ENCODE data around the gene PRMT3. TPM values are rescaled to one million over a fixed set of nuclear protein-coding genes. Genes with fewer than 3 reads are reported as not detected.

The PRMT3 gene
- polyA plus RNA-seq, 3 donors = 4.5 to 8.4 (median 6.1) TPM

- Histone ChIP-seq H3K27ac (ENCODE audit: low read depth in 1 of 2, low read length in 2 of 2) (peak overlapping the region in 1 of 2 donors; percentile 14), H3K27me3 (ENCODE audit: control insufficient read depth in 2 of 2, insufficient read depth in 2 of 2, low read length in 2 of 2) (no peaks in the 10 kb centered on the region), H3K4me1 (ENCODE audit: control insufficient read depth in 1 of 2, insufficient read depth in 2 of 2, low read length in 2 of 2) (peaks cover 16 to 41% of the 10 kb centered on the region in 2 donors), H2AFZ (ENCODE audit: insufficient read depth, low read depth, low read length, poor library complexity, severe bottlenecking) (no peak overlapping the region), H3K36me3 (replicated peaks in 1 of 2; ENCODE audit: control insufficient read depth in 1 of 2, insufficient read depth in 2 of 2, low read length in 2 of 2) (peaks cover 9 to 45% of the 10 kb centered on the region in 2 donors), H3K79me2 (ENCODE audit: insufficient read depth, low read length) (peaks cover 10% of the 10 kb centered on the region), H3K4me3 (replicated peaks in 1 of 3; ENCODE audit: low read depth in 2 of 3, low read length in 3 of 3) (no peak overlapping the region), H4K20me1 (ENCODE audit: insufficient read depth, low read length) (no peaks in the 10 kb centered on the region), H3K9ac (ENCODE audit: insufficient read depth, low read length, poor library complexity, severe bottlenecking) (no peak overlapping the region), H3K4me2 (replicated peaks; ENCODE audit: extremely low read depth, low read length, poor library complexity, severe bottlenecking) (peak overlapping the region; percentile 6), H3K9me3 (replicated peaks in 1 of 2; ENCODE audit: control insufficient read depth in 1 of 2, insufficient read depth in 1 of 2, low read length in 2 of 2) (no peaks in the 10 kb centered on the region)
- no CpG with 5 or more reads among the region's 9 CpGs for WGBS (ENCODE audit: insufficient coverage)
- H3K4me3 Mint-ChIP-seq = no peak overlapping the region
- peaks cover 0 to 3% (median 0%) of the 10 kb centered on the region in 7 donors for H3K9me3 Mint-ChIP-seq
- peaks cover 39% of the 10 kb centered on the region in 2 donors for H3K36me3 Mint-ChIP-seq
- TF ChIP-seq CTCF (IDR thresholded peaks at IDR 0.05) = no peak
- H3K27ac Mint-ChIP-seq = peak overlapping the region in 6 of 7 donors; percentile 6 to 86 (median 60)
- peak; percentile 55 to 76 (median 57) for DNase-seq
- peaks cover 48% of the 10 kb centered on the region for H3K4me1 Mint-ChIP-seq
- peaks cover 0 to 4% (median 3%) of the 10 kb centered on the region in 3 donors for H3K27me3 Mint-ChIP-seq (ENCODE audit: low read depth in 3 of 3)
- intact Hi-C loops (cut with micrococcal nuclease) = no loop called here
Observed at GRCh38 chr11:20367313-20367948, 20.1 kb upstream of the PRMT3 start.

GRCh38 chr11:20368438-20368837, 19.1 kb upstream of the PRMT3 start:
- H3K4me1 Mint-ChIP-seq = peaks cover 38% of the 10 kb centered on the region
- DNase-seq = no peak
- H2AFZ ChIP-seq (ENCODE audit: insufficient read depth, low read depth, low read length, poor library complexity, severe bottlenecking) = no peak overlapping the region
- H3K27ac Mint-ChIP-seq = no peak overlapping the region
- no peak overlapping the region for H3K4me3 Mint-ChIP-seq
- no peaks in the 10 kb centered on the region for H4K20me1 ChIP-seq (ENCODE audit: insufficient read depth, low read length)
- H3K4me1 ChIP-seq (ENCODE audit: control insufficient read depth in 1 of 2, insufficient read depth in 2 of 2, low read length in 2 of 2) = peaks cover 10 to 34% of the 10 kb centered on the region in 2 donors
- no peak overlapping the region for H3K27ac ChIP-seq (ENCODE audit: low read depth in 1 of 2, low read length in 2 of 2)
- no peak overlapping the region for H3K9ac ChIP-seq (ENCODE audit: insufficient read depth, low read length, poor library complexity, severe bottlenecking)
- H3K36me3 ChIP-seq (replicated peaks in 1 of 2; ENCODE audit: control insufficient read depth in 1 of 2, insufficient read depth in 2 of 2, low read length in 2 of 2) = peaks cover 9 to 54% of the 10 kb centered on the region in 2 donors
- TF ChIP-seq CTCF (IDR thresholded peaks at IDR 0.05) = no peak
- peaks cover 0 to 4% (median 0%) of the 10 kb centered on the region in 3 donors for H3K27me3 Mint-ChIP-seq (ENCODE audit: low read depth in 3 of 3)
- H3K79me2 ChIP-seq (ENCODE audit: insufficient read depth, low read length) = peaks cover 10% of the 10 kb centered on the region
- peaks cover 46 to 47% of the 10 kb centered on the region in 2 donors for H3K36me3 Mint-ChIP-seq
- peaks cover 0 to 3% (median 0%) of the 10 kb centered on the region in 7 donors for H3K9me3 Mint-ChIP-seq
- H3K4me3 ChIP-seq (replicated peaks in 1 of 3; ENCODE audit: low read depth in 2 of 3, low read length in 3 of 3) = no peak overlapping the region
- no peaks in the 10 kb centered on the region for H3K9me3 ChIP-seq (replicated peaks in 1 of 2; ENCODE audit: control insufficient read depth in 1 of 2, insufficient read depth in 1 of 2, low read length in 2 of 2)
- H3K27me3 ChIP-seq (ENCODE audit: control insufficient read depth in 2 of 2, insufficient read depth in 2 of 2, low read length in 2 of 2) = no peaks in the 10 kb centered on the region
- intact Hi-C loops (cut with micrococcal nuclease) = no loop called here
- no peak overlapping the region for H3K4me2 ChIP-seq (replicated peaks; ENCODE audit: extremely low read depth, low read length, poor library complexity, severe bottlenecking)
